Measurements from ENCODE around the gene MRPL22.
"Not testable (repeated sequence)": the region's sequence is repeated elsewhere in the genome, so short reads cannot be mapped to it uniquely, and the experiment has no call there.

DNA sequence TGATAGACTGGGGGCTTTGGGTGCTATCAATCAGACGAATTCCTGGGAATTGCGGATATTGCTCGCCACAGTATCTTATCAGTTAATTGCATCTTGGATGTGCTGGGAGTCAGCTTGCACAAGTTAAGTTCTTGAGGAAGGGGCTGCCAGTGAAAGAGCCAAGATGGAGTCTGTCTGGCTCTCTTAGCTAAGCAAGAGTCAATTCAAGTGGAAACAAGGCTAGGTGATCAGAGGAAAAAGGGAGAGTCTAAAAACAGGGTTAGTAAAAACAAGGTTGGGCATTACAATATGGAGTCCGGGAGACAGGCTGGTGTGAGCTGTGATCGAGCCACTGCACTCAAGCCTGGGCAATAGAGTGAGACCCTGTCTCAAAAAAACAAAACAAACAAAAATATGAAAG is 1.5 kb upstream of the MRPL22 start:
- TF ChIP-seq POLR2A (IDR thresholded peaks at IDR 0.05): not testable (repeated sequence)
- TF ChIP-seq, protein P1, sequence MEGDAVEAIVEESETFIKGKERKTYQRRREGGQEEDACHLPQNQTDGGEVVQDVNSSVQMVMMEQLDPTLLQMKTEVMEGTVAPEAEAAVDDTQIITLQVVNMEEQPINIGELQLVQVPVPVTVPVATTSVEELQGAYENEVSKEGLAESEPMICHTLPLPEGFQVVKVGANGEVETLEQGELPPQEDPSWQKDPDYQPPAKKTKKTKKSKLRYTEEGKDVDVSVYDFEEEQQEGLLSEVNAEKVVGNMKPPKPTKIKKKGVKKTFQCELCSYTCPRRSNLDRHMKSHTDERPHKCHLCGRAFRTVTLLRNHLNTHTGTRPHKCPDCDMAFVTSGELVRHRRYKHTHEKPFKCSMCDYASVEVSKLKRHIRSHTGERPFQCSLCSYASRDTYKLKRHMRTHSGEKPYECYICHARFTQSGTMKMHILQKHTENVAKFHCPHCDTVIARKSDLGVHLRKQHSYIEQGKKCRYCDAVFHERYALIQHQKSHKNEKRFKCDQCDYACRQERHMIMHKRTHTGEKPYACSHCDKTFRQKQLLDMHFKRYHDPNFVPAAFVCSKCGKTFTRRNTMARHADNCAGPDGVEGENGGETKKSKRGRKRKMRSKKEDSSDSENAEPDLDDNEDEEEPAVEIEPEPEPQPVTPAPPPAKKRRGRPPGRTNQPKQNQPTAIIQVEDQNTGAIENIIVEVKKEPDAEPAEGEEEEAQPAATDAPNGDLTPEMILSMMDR (IDR thresholded peaks at IDR 0.05): not testable (repeated sequence)
